Measurements from ENCODE around the gene YIF1A. TPM values are rescaled to one million over a fixed set of nuclear protein-coding genes. Genes with fewer than 3 reads are reported as not detected.

YIF1A gene
- total and polyA plus RNA-seq, 2 of the 4 experiments (the other 2 are of a cell fraction): 128 to 207 TPM

GRCh38 chr11:66332371-66333219 is 43.7 kb upstream of the YIF1A start:
- no peak overlapping the region for H3K18ac ChIP-seq (ENCODE audit: low read depth, low read length)
- no peak overlapping the region for H3K4me3 ChIP-seq (ENCODE audit: insufficient read depth, low read depth, low read length)
- H4K8ac ChIP-seq (ENCODE audit: low read depth in 2 of 2, low read length in 2 of 2): no peak overlapping the region
- POLR2A ChIA-PET (ENCODE audit: unreplicated experiment): interaction anchor here (1.2 kb wide), 1 partner anchor 16 kb away, joined by 6 read pairs; the partner anchor contains the start of gene CD248
- peaks cover 5 to 45% of the 10 kb centered on the region in 2 experiments for H3K79me1 ChIP-seq (ENCODE audit: low read depth in 1 of 2, low read length in 2 of 2)
- no peak overlapping the region for H3K56ac ChIP-seq (ENCODE audit: extremely low read depth, insufficient read depth, low read length)
- no peak overlapping the region for H3K4ac ChIP-seq (ENCODE audit: low read depth, low read length)
- no peak overlapping the region for H2BK15ac ChIP-seq (ENCODE audit: low read depth, low read length)
- H2BK5ac ChIP-seq (ENCODE audit: low read depth, low read length, poor library complexity, severe bottlenecking): no peak overlapping the region
- H2BK20ac ChIP-seq (ENCODE audit: low read depth, low read length): no peak overlapping the region
- intact Hi-C loops (cut with micrococcal nuclease): no loop called here
- H2AK9ac ChIP-seq (replicated peaks; ENCODE audit: low read depth, low read length, poor library complexity): no peak overlapping the region
- H3K23ac ChIP-seq (ENCODE audit: low read depth, low read length): no peak overlapping the region
- no peak overlapping the region for H2BK120ac ChIP-seq (ENCODE audit: low read depth, low read length)
- no peak overlapping the region for H2AK5ac ChIP-seq (ENCODE audit: low read depth, low read length)
- CTCF ChIA-PET: no interaction called here
- H3K14ac ChIP-seq (replicated peaks; ENCODE audit: low read depth, low read length): no peak overlapping the region
- DNase-seq: no peak
- no peak overlapping the region for H4K5ac ChIP-seq (ENCODE audit: low read depth, low read length)
- H3K4me2 ChIP-seq (ENCODE audit: low read depth, low read length): no peak overlapping the region
- in situ Hi-C loops (cut with MboI; ENCODE audit: low sequenced_read_pairs): no loop called here
- no peaks in the 10 kb centered on the region for H3K27me3 ChIP-seq (ENCODE audit: control insufficient read depth, insufficient read depth, low read length)
- no peak overlapping the region for H3K27ac ChIP-seq (ENCODE audit: insufficient read depth, low read length)
- no peak overlapping the region for H2AFZ ChIP-seq (replicated peaks; ENCODE audit: low read length, poor library complexity)
- peaks cover 21% of the 10 kb centered on the region for H3K36me3 ChIP-seq (ENCODE audit: control insufficient read depth, insufficient read depth, low read length)
- WGBS, 2 experiments (ENCODE audit: extremely low coverage in 2 of 2, insufficient read length in 1 of 2): 90% methylated on average over 6 of the region's 18 CpGs; no CpG with 5 or more reads in 1 of the 2 experiments
- dilution Hi-C loops (cut with HindIII; ENCODE audit: low sequenced_read_pairs, unreplicated experiment): no loop called here
- no peak for ATAC-seq (ENCODE audit: low read depth)
- BruUV-seq (replicated peaks): no TSS peak
- H3K9me1 ChIP-seq (ENCODE audit: insufficient read depth, low read length): peaks cover 5% of the 10 kb centered on the region
- TF ChIP-seq ELK1 (IDR thresholded peaks at IDR 0.05; ENCODE audit: borderline replicate concordance, low read depth, low read length) (no peak), CTCF (conservative IDR thresholded peaks at IDR 0.05; ENCODE audit: low read depth, low read length) (no peak), BHLHE40 (IDR thresholded peaks at IDR 0.05; ENCODE audit: low read depth, low read length) (no peak), SMC3 (IDR thresholded peaks at IDR 0.05; ENCODE audit: low read depth, low read length) (no peak), USF2 (IDR thresholded peaks at IDR 0.05; ENCODE audit: low read depth, low read length) (no peak), NFE2L2 (IDR thresholded peaks at IDR 0.05; ENCODE audit: low read depth, low read length) (no peak)
- no peak overlapping the region for H3K9ac ChIP-seq (ENCODE audit: low read depth, low read length)
- H4K91ac ChIP-seq (ENCODE audit: insufficient read depth, low read depth, low read length): no peak overlapping the region
- H3K9me3 ChIP-seq (ENCODE audit: control insufficient read depth, insufficient read depth, low read length): no peaks in the 10 kb centered on the region
- H4K20me1 ChIP-seq (ENCODE audit: insufficient read depth, low read length): peaks cover 18% of the 10 kb centered on the region
- H3K4me1 ChIP-seq (ENCODE audit: control insufficient read depth, insufficient read depth, low read length): peaks cover 28% of the 10 kb centered on the region
